ENCODE results near the gene TBC1D2B.

Gene TBC1D2B

GRCh38 chr15:78063217-78063616 is 14.3 kb downstream of the TBC1D2B start:
- Histone ChIP-seq H3K36me3 (ENCODE audit: control insufficient read depth in 2 of 2, insufficient read depth in 1 of 2, low read length in 2 of 2) (no peaks in the 10 kb centered on the region; a peak in 1 of 3 replicates), H3K4me3 (ENCODE audit: low read depth, low read length) (no peak overlapping the region), H3K9me3 (ENCODE audit: control insufficient read depth, insufficient read depth, low read depth, low read length) (no peaks in the 10 kb centered on the region), H3K4me1 (ENCODE audit: control insufficient read depth, insufficient read depth, low read length) (peaks cover 49% of the 10 kb centered on the region), H3K27ac (ENCODE audit: extremely low read depth, low read depth, low read length) (no peak overlapping the region)
- CTCF ChIA-PET = interaction anchor here (0.5 to 1.0 kb wide), 2 partner anchors 45 kb away, joined by 3 to 4 read pairs; no protein-coding TSS in a partner anchor
- POLR2A ChIA-PET = interaction anchor here (1.0 kb wide), 1 partner anchor 14 kb away, joined by 3 read pairs; the partner anchor contains the start of gene TBC1D2B
- TF ChIP-seq ZFHX2 (tag by site-specific recombination; conservative IDR thresholded peaks at IDR 0.05) (no peak), ZNF707 (tag by site-specific recombination; IDR thresholded peaks at IDR 0.05) (no peak), ZNF394 (tag by site-specific recombination; IDR thresholded peaks at IDR 0.05; ENCODE audit: borderline replicate concordance) (no peak), ZNF660 (tag by site-specific recombination; IDR thresholded peaks at IDR 0.05) (no peak), REPIN1 (tag by site-specific recombination; IDR thresholded peaks at IDR 0.05; ENCODE audit: low read depth) (no peak), ZNF433 (tag by site-specific recombination; IDR thresholded peaks at IDR 0.05; ENCODE audit: low read depth) (no peak), ZNF596 (tag by site-specific recombination; IDR thresholded peaks at IDR 0.05) (no peak)
- TF ChIP-seq, protein P1, sequence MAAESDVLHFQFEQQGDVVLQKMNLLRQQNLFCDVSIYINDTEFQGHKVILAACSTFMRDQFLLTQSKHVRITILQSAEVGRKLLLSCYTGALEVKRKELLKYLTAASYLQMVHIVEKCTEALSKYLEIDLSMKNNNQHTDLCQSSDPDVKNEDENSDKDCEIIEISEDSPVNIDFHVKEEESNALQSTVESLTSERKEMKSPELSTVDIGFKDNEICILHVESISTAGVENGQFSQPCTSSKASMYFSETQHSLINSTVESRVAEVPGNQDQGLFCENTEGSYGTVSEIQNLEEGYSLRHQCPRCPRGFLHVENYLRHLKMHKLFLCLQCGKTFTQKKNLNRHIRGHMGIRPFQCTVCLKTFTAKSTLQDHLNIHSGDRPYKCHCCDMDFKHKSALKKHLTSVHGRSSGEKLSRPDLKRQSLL (tag by site-specific recombination; IDR thresholded peaks at IDR 0.05) = no peak

GRCh38 chr15:78061963-78062427 is 15.5 kb downstream of the TBC1D2B start:
- Histone ChIP-seq H3K4me1 (ENCODE audit: control insufficient read depth, insufficient read depth, low read length) (peaks cover 37% of the 10 kb centered on the region), H3K27ac (ENCODE audit: extremely low read depth, low read depth, low read length) (peak overlapping the region; percentile 56), H3K36me3 (ENCODE audit: control insufficient read depth in 2 of 2, insufficient read depth in 1 of 2, low read length in 2 of 2) (no peaks in the 10 kb centered on the region; a peak in 1 of 3 replicates), H3K9me3 (ENCODE audit: control insufficient read depth, insufficient read depth, low read depth, low read length) (no peaks in the 10 kb centered on the region), H3K4me3 (ENCODE audit: low read depth, low read length) (peak overlapping the region; percentile 9)
- CTCF ChIA-PET = interaction anchor here (0.6 to 1.0 kb wide), 5 partner anchors 10 to 453 kb away, joined by 3 to 6 read pairs (median 3); no protein-coding TSS in a partner anchor
- POLR2A ChIA-PET = interaction anchor here (0.6 to 1.3 kb wide), 3 partner anchors 10 to 21 kb away, joined by 3 to 5 read pairs (median 4); no protein-coding TSS in a partner anchor
- TF ChIP-seq YY1 (tag by site-specific recombination; IDR thresholded peaks at IDR 0.05) (no peak), ZNF521 (tag by site-specific recombination; IDR thresholded peaks at IDR 0.05) (no peak), ZNF155 (tag by site-specific recombination; IDR thresholded peaks at IDR 0.05) (no peak), ZNF169 (tag by site-specific recombination; IDR thresholded peaks at IDR 0.05) (no peak), ZNF114 (tag by site-specific recombination; IDR thresholded peaks at IDR 0.05) (no peak), ZIC2 (tag by site-specific recombination; IDR thresholded peaks at IDR 0.05) (peak; percentile 34; the same call in 1 of the 2 replicates), ZNF354C (tag by site-specific recombination; IDR thresholded peaks at IDR 0.05; ENCODE audit: borderline replicate concordance, low read depth) (no peak), ZNF37A (tag by site-specific recombination; IDR thresholded peaks at IDR 0.05) (no peak), HOXC10 (CRISPR knock-in tag; IDR thresholded peaks at IDR 0.05) (no peak), ZBTB17 (tag by site-specific recombination; IDR thresholded peaks at IDR 0.05) (peak; percentile 57), ZNF335 (tag by site-specific recombination; conservative IDR thresholded peaks at IDR 0.05) (no peak), YY2 (tag by site-specific recombination; IDR thresholded peaks at IDR 0.05) (no peak), ZFP3 (tag by site-specific recombination; IDR thresholded peaks at IDR 0.05; ENCODE audit: low read depth) (no peak), ZXDB (tag by site-specific recombination; IDR thresholded peaks at IDR 0.05) (peak; percentile 46), ZNF600 (tag by site-specific recombination; IDR thresholded peaks at IDR 0.05) (no peak; the same call in 1 of the 2 replicates), ZBTB8A (tag by site-specific recombination; IDR thresholded peaks at IDR 0.05) (no peak), ZNF394 (tag by site-specific recombination; IDR thresholded peaks at IDR 0.05; ENCODE audit: borderline replicate concordance) (no peak), ZNF184 (tag by site-specific recombination; IDR thresholded peaks at IDR 0.05) (no peak), FEZF1 (tag by site-specific recombination; IDR thresholded peaks at IDR 0.05) (peak; percentile 61), BCL11A (tag by site-specific recombination; IDR thresholded peaks at IDR 0.05; ENCODE audit: low read depth) (no peak), ZNF610 (tag by site-specific recombination; IDR thresholded peaks at IDR 0.05; ENCODE audit: borderline replicate concordance) (no peak)
- TF ChIP-seq, protein P2, sequence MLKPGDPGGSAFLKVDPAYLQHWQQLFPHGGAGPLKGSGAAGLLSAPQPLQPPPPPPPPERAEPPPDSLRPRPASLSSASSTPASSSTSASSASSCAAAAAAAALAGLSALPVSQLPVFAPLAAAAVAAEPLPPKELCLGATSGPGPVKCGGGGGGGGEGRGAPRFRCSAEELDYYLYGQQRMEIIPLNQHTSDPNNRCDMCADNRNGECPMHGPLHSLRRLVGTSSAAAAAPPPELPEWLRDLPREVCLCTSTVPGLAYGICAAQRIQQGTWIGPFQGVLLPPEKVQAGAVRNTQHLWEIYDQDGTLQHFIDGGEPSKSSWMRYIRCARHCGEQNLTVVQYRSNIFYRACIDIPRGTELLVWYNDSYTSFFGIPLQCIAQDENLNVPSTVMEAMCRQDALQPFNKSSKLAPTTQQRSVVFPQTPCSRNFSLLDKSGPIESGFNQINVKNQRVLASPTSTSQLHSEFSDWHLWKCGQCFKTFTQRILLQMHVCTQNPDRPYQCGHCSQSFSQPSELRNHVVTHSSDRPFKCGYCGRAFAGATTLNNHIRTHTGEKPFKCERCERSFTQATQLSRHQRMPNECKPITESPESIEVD (tag by site-specific recombination; IDR thresholded peaks at IDR 0.05) = peak; percentile 60
- TF ChIP-seq, protein P3, sequence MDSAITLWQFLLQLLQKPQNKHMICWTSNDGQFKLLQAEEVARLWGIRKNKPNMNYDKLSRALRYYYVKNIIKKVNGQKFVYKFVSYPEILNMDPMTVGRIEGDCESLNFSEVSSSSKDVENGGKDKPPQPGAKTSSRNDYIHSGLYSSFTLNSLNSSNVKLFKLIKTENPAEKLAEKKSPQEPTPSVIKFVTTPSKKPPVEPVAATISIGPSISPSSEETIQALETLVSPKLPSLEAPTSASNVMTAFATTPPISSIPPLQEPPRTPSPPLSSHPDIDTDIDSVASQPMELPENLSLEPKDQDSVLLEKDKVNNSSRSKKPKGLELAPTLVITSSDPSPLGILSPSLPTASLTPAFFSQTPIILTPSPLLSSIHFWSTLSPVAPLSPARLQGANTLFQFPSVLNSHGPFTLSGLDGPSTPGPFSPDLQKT (IDR thresholded peaks at IDR 0.05; ENCODE audit: borderline replicate concordance, low read depth, low read length) = no peak
- TF ChIP-seq, protein P4, sequence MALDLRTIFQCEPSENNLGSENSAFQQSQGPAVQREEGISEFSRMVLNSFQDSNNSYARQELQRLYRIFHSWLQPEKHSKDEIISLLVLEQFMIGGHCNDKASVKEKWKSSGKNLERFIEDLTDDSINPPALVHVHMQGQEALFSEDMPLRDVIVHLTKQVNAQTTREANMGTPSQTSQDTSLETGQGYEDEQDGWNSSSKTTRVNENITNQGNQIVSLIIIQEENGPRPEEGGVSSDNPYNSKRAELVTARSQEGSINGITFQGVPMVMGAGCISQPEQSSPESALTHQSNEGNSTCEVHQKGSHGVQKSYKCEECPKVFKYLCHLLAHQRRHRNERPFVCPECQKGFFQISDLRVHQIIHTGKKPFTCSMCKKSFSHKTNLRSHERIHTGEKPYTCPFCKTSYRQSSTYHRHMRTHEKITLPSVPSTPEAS (tag by site-specific recombination; IDR thresholded peaks at IDR 0.05) = no peak

Measured in HEK293 (cell line).